H1 (cell line): ENCODE measurements around the gene ZNF528. TPM values are rescaled to one million over a fixed set of nuclear protein-coding genes. Genes with fewer than 3 reads are reported as not detected.

Source experiments
- ASH2L ChIP-seq: fragments of 200-600, 300-600 bp; sonication (generic); IDR thresholded peaks from one replicate; pipeline ENCODE4 v1.7.1; 2017; ENCODE audit warnings: low read length
- CTCF ChIP-seq, 3 experiments: IDR thresholded peaks; 1 replicate in 2 of 3; 2 replicates in 1 of 3; pipeline versions ENCODE4 v1.5.1 to v1.6.1; 2011; ENCODE audit warnings: low read length in 3 of 3, mild to moderate bottlenecking in 3 of 3, inconsistent platforms in 2 of 3, low read depth in 1 of 3, moderate library complexity in 1 of 3; ENCODE audit not compliant: insufficient read depth in 1 of 3; ENCODE audit errors: control extremely low read depth in 1 of 3
- EP300 ChIP-seq, 2 experiments: IDR thresholded peaks; 1 replicate in 1 of 2; 2 replicates in 1 of 2; pipeline ENCODE4 v1.6.1; 2011 to 2012; ENCODE audit warnings: low read depth in 2 of 2, low read length in 2 of 2, mild to moderate bottlenecking in 2 of 2, borderline replicate concordance in 1 of 2, inconsistent platforms in 1 of 2, moderate library complexity in 1 of 2
- EZH2 ChIP-seq: fragments of 200-600 bp; sonication (generic); IDR thresholded peaks from 2 replicates; pipeline ENCODE4 v1.7.1; 2012; ENCODE audit warnings: low read depth, mild to moderate bottlenecking, moderate library complexity, low read length, inconsistent platforms; ENCODE audit not compliant: severe bottlenecking
- FOSL1 ChIP-seq: IDR thresholded peaks from 2 replicates; pipeline ENCODE4 v1.6.1; 2011; ENCODE audit warnings: mild to moderate bottlenecking, low read depth, low read length, moderate library complexity; ENCODE audit not compliant: insufficient read depth
- HDAC2 ChIP-seq, 2 experiments: fragments of 300-600 bp in 1 of 2; sonication (generic) in 1 of 2; IDR thresholded peaks; 2 replicates each; pipeline ENCODE4 v1.6.1; 2011 to 2012; ENCODE audit warnings: low read depth in 2 of 2, low read length in 2 of 2, mild to moderate bottlenecking in 2 of 2, moderate library complexity in 2 of 2, borderline replicate concordance in 1 of 2, inconsistent platforms in 1 of 2
- JUN ChIP-seq: IDR thresholded peaks from 2 replicates; pipeline ENCODE4 v1.6.1; 2011; ENCODE audit warnings: low read depth, mild to moderate bottlenecking, improper control_type of control experiment, low read length
- MAFK ChIP-seq: IDR thresholded peaks from 2 replicates; pipeline ENCODE4 v1.6.1; 2012; ENCODE audit warnings: low read depth, mild to moderate bottlenecking, improper control_type of control experiment, low read length
- NANOG ChIP-seq: IDR thresholded peaks from 2 replicates; pipeline ENCODE4 v1.6.1; 2011; ENCODE audit warnings: low read length, low read depth, mild to moderate bottlenecking, inconsistent platforms; ENCODE audit not compliant: insufficient read depth, poor library complexity, severe bottlenecking
- NRF1 ChIP-seq: IDR thresholded peaks from 2 replicates; pipeline ENCODE4 v1.6.1; 2011; ENCODE audit warnings: mild to moderate bottlenecking, low read depth, low read length, improper control_type of control experiment
- PHF8 ChIP-seq: fragments of 200-600 bp; sonication (generic); conservative IDR thresholded peaks from 2 replicates; pipeline ENCODE4 v1.7.1; 2012; ENCODE audit warnings: low read depth, mild to moderate bottlenecking, inconsistent platforms, low read length, moderate library complexity
- POLR2AphosphoS5 ChIP-seq: IDR thresholded peaks from 2 replicates; pipeline ENCODE4 v1.6.1; 2011; ENCODE audit warnings: low read depth, low read length
- POU5F1 ChIP-seq: IDR thresholded peaks from 2 replicates; pipeline ENCODE4 v1.6.1; 2011; ENCODE audit warnings: low read depth, mild to moderate bottlenecking, low read length, moderate library complexity
- RNF2 ChIP-seq: fragments of 200-900, 300-1000 bp; sonication (generic); IDR thresholded peaks from 2 replicates; pipeline ENCODE4 v1.7.1; 2016; ENCODE audit warnings: borderline replicate concordance, low read depth, mild to moderate bottlenecking, antibody characterized with exemption, low read length; ENCODE audit not compliant: poor library complexity, severe bottlenecking; ENCODE audit errors: missing control alignments
- RXRA ChIP-seq: IDR thresholded peaks from 2 replicates; pipeline ENCODE4 v1.6.1; 2011; ENCODE audit warnings: low read depth, mild to moderate bottlenecking, low read length, moderate library complexity; ENCODE audit not compliant: insufficient read depth
- SIRT6 ChIP-seq: IDR thresholded peaks from one replicate; pipeline ENCODE4 v1.7.1; 2012; ENCODE audit warnings: low read length, inconsistent platforms
- SP1 ChIP-seq: IDR thresholded peaks from 2 replicates; pipeline ENCODE4 v1.6.1; 2011; ENCODE audit warnings: low read depth, low read length
- TAF7 ChIP-seq: optimal IDR thresholded peaks from 2 replicates; pipeline ENCODE3; 2011; ENCODE audit warnings: low read depth, mild to moderate bottlenecking, inconsistent platforms, low read length, moderate library complexity, borderline replicate concordance
- TBP ChIP-seq: IDR thresholded peaks from 2 replicates; pipeline ENCODE4 v1.6.1; 2011; ENCODE audit warnings: low read depth, low read length, improper control_type of control experiment
- YY1 ChIP-seq: IDR thresholded peaks from 2 replicates; pipeline ENCODE4 v1.6.1; 2011; ENCODE audit warnings: low read depth, mild to moderate bottlenecking, low read length
- polyA plus RNA-seq, 7 experiments: library from polyadenylated mRNA; depleted of rRNA in 3 of 7; stranded (reverse) in 5 of 7; unstranded in 2 of 7; fragments of >200 nt in 5 of 7; fragments of 200-250 nt in 2 of 7; gene quantifications; 1 replicate in 5 of 7; 2 replicates in 1 of 7; 4 replicates in 1 of 7; pipeline versions ENCODE4 v1.2.1 to v1.2.3, GENCODE V29; 2011 to 2013; ENCODE audit warnings: missing spikeins in 2 of 7, mixed read lengths in 2 of 7
- total RNA-seq: library from RNA; stranded (reverse); fragmentation: NEBNext Ultra II Directional; extraction: Animal tissue kit (Norgen Biotek cat#: 25700); gene quantifications from 2 replicates; pipeline ENCODE4 v1.2.1, GENCODE V29; 2021

Gene ZNF528
- total and polyA plus RNA-seq, 2 of the 8 experiments (the other 6 are each of a cell fraction or from before 2014, with no cell fraction given) = 0.58 to 4.2 TPM

- TF ChIP-seq MAFK = no peak
- TF ChIP-seq EZH2 = no peak
- TF ChIP-seq TAF7 = no peak
- TF ChIP-seq POLR2AphosphoS5 = peak; percentile 90
- TF ChIP-seq RXRA = no peak
- TF ChIP-seq CTCF (IDR thresholded peaks at IDR 0.05; ENCODE audit: control extremely low read depth in 1 of 3, insufficient read depth in 1 of 3, low read depth in 1 of 3, low read length in 3 of 3) = no peak
- TF ChIP-seq HDAC2 (IDR thresholded peaks at IDR 0.05; ENCODE audit: borderline replicate concordance in 1 of 2, low read depth in 2 of 2, low read length in 2 of 2) = 0 out of 4 replicates have a peak, but pooled peaks have one; percentile 21 to 42
- peak; percentile 2; the same call in 1 of the 2 replicates for TF ChIP-seq SP1
- no peak for TF ChIP-seq SIRT6
- TF ChIP-seq NRF1 = peak; percentile 29
- peak; percentile 78 for TF ChIP-seq ASH2L
- TF ChIP-seq FOSL1 = no peak
- no peak for TF ChIP-seq POU5F1
- TF ChIP-seq YY1 = no peak
- no peak for TF ChIP-seq EP300 (IDR thresholded peaks at IDR 0.05; ENCODE audit: borderline replicate concordance in 1 of 2, low read depth in 2 of 2, low read length in 2 of 2)
- no peak for TF ChIP-seq RNF2
- TF ChIP-seq NANOG = no peak
- peak; percentile 9; the same call in 1 of the 2 replicates for TF ChIP-seq TBP
- peak; percentile 90 for TF ChIP-seq PHF8
- TF ChIP-seq JUN = no peak
Observed at GRCh38 chr19:52369559-52370340, 27.9 kb upstream of the ZNF528 start, which contains the start of gene ZNF880 (continued).
